HG03159 (cell line): ENCODE results near the gene CPXM1.
"Not testable (repeated sequence)": the region's sequence is repeated elsewhere in the genome, so short reads cannot be mapped to it uniquely, and the experiment has no call there.

ENCODE experiments used
- ATAC-seq: cut with Tn5 transposase; IDR thresholded peaks from one replicate; pipeline ENCODE4 v1.9.1; 2021; ENCODE audit warnings: mild to moderate bottlenecking, moderate library complexity; ENCODE audit not compliant: unreplicated experiment

Gene CPXM1

DNA sequence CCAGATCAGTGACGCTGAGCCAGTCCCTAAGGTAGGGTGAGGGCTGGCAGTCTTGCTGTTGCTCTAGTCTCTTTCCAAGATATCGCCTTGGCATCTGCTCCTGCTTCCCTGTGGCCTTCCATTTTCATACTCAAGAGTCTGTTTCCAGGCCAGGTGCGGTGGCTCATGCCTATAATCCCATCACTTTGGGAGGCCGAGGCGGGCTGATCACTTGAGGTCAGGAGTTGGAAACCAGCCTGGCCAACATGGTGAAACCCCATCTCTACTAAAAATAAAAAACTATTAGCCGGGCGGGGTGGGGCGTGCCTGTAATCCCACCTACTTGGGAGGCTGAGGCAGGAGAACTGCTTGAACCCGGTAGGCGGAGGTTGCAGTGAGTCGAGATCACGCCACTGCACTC is 30.3 kb downstream of the CPXM1 start:
- ATAC-seq = not testable (repeated sequence)

DNA sequence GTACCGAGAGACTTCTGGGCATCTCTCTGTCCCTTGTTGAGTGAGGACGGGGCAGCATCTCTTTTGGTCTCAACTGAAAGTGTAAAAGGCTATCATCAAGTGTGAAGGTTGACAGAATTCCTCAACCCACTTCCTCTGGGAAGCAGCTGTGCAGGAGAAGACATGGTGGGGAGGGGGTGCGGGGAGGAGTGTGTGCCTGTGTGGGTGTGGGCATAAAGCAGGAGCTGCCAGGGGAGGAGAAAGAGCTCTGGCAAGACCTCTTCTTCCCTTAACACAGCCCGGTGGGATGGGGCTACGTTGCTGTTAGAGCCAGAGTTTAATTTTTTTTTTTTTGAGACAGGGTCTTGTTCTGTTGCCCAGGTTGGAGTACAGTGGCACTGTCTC is 31.8 kb downstream of the CPXM1 start:
- no peak for ATAC-seq

DNA sequence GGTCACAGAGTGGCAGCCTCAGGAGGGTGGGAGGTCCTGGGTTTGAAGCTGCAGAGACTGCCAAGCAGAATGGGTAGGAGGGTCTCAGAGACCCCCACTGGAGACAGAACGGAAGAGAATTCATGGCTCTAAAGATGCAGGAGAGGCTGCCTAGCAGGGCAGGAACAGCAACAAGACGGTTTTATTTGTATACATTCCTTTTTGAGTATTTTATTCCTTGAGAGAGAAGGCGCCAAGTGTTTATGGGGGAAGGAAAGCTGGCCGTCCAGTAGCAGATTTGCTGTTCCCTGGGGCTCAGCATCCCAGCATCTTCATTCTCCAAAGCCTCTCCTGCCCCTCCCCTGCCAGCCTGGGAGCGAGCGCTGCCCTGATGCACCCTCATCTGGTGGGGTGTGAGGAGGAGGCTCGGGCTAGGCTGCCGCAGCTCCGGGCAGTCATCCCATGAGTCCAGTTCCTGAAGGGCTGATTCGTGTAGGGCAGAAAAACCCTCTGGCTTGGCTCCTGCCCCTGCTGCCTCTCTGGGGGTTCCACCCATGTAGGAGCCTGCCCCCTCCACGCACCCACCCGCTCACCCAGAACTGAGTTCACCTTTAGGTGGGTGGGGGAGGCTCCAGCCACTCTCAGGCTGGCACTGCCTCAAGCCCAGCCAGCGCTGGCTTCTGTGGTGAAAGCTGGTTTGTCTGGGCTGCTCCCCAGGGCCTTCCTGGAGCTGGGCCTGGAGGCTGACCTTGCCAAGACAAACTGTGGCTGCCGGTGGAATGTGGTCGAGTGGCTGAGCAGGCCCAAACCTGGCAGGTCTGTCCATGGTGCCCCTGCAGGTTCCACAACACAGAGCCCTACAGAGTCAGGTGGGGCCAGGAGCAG is 32.4 kb downstream of the CPXM1 start:
- no peak for ATAC-seq

DNA sequence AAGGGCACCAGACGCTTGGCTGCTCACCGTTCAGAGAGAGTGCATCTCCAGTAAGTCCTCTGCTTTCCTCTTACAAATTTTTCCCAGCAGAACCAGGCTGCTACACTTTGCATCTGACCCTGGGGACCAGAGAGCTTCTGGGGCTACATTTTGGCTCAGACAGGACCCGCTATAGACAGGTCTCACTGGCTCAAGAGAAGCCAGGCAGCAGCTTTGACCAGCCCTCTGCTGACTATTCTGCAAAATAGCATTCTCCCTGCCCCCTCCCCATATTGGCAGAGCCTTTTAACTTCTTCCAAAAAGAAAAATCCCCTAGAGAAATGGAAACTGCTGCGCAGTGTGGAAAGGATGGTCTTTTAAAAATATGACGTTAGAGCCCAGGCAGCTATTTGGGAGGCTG is 37.2 kb downstream of the CPXM1 start:
- no peak for ATAC-seq

DNA sequence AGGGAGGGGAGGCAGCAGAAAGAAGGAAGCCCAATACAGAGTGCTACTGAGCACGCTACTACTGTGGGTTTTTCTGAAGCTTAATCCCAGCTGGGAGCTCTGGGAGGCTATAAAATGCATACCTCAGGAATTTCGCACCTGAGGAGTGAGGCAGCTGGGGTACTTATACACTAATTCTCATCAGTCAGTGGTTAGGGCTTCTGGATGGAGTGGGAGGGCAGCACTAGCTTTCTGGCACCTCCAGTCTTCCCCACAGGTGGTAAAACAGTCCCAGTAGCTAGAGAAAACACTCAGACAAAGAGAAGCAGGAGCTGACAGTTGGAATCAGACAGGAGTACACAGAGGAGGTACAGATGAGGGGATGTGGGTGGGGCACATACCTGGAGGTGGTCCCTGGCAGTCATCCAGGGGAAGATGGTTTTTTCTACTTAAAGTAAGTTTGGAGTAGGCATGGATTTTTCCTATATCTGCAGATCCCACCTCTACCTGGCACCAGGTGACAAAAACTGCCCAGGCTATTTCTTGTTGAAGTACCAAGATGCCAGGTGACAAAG is 37.8 kb downstream of the CPXM1 start:
- no peak for ATAC-seq

DNA sequence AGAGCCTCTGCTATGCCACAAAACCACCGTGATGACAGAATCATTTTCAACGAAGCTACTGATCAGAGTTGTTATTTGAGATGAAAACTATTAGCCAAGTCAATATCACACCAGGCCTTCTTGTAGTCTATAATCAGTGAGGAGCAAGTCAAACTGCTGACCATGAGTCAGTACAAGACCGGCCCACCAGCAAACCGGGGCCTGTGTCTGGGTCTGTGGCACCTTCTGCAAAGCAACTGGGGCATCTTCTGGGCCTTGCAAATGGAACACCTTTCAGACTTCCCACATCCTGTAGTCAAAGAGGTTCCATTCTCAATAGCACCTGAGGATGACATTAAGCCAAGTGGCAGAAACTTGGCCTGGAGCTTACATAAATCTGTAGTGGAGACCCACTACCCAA is 38.5 kb downstream of the CPXM1 start:
- no peak for ATAC-seq

DNA sequence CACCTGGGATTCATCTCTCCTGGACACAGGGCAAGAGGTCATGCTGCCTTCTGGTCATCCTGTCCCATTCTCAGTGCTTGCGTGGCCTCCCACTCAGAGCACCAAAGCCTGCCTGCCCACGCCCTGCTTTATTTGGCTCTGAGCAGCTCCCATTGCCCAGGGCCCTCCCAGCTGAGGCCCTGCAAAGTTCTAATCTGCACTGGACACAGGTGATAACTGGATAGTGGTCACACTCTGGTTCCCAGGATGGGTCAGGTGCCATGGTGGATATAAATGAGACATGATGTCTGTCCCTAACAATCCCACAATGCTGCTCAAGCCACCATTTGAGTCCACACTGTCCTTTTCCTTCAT is 39.5 kb downstream of the CPXM1 start:
- no peak for ATAC-seq

DNA sequence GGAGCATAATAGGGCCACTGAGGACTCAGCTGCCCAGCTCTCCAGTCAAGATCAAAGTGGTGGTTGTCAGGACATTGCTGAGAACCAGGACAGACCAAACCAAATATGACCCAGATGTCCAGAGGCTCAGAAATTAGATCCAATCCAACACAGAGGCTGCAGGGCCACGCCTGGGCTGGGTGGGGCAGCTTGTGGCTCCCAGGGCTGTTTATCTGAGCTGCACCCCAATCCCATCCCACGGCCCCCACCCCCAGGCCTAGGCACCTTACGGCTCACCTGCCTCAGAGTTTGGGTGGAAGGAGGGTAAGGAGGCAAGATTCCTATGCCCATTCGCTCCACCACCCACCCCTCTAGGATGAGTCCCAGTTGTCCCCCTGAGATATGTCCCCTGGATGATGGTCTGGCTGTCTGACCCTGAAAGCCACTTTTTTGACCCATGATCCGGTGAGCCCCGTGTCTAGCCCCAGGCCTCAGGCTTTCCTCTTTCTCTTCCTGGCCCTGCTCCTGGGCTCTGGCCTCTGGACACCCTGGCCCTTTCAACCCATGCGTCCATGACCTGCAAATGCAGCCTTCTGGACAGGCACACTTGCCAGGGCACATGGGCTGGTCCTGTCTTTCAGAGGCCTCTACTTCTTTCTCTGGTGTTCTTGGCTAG is 40.0 kb downstream of the CPXM1 start:
- ATAC-seq = no peak

DNA sequence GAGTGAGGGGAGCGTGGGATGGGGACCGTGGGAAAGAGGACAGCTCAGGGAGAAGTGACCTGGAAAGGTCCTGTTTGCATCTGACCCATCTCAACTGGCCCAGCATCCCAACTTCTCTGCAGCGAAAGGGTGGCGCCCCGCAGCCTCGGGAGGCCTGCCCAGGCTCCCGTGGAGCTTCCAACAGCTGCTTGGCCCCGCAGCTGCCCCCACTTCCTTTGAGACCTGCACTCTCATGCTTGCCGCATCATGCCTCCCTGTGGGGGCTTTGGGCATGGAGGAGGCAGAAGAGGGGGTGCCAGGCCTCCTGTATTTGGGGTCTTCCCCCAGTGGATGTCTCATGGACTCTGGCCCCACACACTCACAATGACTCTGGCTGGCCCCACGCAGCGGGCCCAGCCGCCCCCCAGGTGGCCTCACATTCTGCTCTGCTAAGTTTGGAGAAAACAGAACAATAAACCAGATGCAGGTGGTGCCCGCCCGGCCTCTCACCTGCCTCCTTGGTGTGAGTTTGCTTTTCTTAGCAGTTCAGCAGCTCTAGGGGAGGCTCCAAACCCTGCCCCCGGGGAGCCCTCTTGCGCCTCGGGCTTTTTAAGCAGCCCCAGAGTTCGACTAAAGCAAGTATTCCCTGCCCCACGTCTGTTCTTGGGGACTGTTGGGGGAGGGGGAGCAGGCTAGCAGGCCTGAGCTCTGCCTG is 40.7 kb downstream of the CPXM1 start:
- ATAC-seq = no peak

DNA sequence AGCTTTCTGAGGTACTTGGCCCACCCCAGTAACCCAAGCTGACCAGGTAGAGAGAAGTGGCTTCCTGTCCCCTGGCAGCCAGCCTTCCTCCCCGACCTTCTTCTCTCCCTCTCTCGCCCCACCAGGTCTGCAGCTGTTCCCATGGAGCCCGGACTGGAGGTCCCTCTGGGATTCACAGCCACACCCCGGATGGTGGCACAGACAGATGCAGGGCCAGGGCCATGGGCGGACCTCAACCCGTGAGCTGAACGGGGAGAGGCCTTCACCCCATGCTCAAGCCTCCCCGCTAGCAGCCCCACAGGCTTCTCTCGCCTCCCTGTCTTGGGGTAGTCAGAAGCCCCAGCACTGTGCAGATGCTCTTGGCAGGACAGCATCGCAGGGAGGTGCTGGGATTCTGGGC is 41.3 kb downstream of the CPXM1 start:
- ATAC-seq = no peak

DNA sequence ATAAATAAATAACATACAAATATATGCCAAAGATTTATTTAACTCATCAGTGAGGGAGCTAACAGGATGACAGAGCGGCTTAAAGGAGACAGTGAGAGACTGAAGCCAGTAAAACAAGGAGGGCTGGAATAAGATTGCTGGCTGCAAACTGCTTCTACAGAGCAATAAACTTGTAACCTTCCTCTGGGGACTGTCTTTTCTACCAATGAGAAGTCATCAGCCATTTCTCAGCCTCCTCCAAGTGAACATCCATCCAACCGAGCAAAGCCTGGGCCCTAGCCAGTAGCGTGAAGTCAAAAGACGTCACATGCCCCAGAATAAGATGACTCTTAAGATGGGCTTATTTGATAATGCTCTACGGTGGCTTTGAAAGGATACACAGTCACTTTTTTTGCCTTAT is 42.5 kb downstream of the CPXM1 start:
- no peak for ATAC-seq

DNA sequence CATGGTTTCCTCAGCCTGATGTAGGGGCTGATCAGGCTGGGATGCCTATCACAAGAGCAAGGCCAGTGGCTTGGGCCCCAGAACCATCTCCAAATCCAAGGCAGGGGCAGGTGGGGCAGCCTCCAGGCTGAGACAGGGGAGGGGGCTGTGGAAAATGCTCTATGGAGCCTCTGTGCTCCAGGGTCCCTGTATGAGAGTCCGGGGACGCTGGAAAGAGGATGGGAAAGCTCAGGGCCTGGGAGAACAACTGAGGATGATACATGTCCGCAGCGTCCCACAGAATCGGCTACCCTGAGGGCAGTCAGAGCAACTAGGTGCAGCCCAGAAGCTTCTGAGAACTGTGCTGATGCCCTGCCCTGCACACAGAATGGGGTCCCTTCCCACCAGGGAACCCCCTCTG is 43.4 kb downstream of the CPXM1 start:
- no peak for ATAC-seq

DNA sequence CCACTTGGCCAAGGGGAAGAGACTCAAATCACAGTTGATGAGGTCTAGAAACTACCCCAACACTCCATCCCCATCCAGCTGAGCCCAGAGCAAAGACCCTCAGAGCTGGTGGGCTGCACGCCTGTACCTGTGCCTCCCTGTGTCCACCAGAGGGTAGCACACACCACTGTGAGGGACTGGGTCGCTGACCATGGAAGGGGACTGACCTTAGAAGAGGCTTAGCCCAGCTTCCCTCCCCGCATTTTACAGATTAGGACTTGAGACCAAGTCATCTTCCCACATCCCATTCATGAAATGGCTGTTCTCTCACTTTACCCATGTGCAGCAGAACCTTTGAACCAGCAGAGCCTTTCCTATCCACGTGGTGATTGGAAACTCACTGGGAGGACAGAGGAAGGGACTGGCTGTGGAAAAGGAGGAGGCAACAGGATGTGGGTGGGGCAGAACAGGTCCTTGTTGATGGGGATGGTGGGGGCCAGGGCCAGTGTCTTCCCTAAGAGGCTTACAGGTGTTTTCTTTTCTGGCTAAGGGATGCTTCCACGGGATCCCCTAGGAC is 44.3 kb downstream of the CPXM1 start:
- ATAC-seq = no peak

DNA sequence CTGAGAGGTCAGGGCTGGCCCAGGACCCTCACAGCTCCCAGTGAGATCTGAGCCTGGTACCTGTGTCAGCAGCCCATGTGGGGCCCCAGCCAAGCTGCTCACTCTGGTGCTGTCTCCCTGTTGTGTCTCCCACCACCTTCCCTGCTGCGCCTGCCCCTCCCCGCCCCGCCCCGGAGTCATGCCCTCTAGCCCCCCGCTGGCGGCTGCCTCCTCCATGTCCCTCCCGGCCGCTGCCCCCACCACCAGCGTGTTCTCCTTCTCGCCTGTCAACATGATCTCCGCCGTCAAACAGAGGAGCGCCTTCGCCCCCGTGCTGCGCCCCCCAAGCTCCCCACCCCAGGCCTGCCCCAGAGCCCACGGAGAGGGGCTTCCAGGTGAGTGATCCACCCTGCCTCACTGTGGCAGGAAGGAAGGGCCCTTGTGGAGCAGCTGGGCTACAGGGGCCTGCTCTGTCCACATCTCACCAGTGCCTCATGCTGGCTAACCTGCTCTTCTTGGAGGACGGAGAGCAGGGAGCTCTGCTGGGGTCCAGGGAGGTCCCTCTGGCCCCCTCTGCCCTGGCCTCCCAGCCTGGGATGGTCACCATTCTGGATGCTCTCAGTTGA is 44.9 kb downstream of the CPXM1 start:
- ATAC-seq = no peak

DNA sequence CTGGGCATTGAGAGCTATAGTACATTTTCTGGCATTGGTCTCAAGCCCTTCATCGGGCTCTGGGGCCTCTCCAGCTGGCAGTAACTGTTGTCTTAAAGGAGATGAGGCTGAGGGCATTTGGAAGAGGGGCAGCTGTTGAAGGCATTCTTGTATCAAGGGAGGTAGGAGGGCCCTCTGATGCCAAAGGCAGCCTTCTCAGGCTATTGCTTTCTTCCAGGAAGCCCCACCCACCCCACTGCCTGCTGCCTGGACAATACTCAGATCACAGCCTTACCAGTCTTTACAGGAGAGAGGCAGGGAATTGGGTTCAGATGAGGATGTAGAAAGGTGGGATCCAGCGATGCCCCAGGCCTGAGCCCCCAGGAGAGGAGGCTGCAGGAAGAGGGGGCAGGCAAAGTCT is 46.0 kb downstream of the CPXM1 start:
- ATAC-seq = no peak

DNA sequence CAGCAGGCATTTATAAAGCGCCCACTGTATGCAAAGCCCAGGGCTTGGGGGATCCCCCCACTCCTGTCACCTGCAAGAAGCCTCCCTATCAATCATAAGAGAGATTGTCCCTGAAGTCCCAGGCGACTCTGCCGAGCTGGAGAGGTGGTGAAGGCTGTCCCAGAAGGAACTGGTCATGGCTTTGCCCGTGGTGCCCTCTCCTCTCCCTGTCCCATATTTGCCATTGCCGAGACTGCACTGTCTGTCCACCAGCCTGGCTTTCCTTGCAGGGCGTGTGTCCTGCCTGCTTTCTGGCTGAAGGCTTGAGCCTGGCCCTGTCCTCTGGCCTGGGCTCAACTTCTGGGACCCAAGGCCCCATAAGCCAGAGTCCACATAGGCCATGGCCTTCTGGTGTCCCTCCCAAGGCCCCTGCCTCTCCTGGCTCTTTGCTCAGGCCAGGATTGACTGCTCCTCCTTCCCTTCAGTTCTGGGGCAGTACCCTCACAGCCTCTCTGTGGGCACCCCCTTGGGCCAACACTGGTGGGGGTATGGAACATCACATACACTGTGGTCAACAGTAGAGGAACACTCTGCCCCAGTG is 46.9 kb downstream of the CPXM1 start:
- no peak for ATAC-seq

DNA sequence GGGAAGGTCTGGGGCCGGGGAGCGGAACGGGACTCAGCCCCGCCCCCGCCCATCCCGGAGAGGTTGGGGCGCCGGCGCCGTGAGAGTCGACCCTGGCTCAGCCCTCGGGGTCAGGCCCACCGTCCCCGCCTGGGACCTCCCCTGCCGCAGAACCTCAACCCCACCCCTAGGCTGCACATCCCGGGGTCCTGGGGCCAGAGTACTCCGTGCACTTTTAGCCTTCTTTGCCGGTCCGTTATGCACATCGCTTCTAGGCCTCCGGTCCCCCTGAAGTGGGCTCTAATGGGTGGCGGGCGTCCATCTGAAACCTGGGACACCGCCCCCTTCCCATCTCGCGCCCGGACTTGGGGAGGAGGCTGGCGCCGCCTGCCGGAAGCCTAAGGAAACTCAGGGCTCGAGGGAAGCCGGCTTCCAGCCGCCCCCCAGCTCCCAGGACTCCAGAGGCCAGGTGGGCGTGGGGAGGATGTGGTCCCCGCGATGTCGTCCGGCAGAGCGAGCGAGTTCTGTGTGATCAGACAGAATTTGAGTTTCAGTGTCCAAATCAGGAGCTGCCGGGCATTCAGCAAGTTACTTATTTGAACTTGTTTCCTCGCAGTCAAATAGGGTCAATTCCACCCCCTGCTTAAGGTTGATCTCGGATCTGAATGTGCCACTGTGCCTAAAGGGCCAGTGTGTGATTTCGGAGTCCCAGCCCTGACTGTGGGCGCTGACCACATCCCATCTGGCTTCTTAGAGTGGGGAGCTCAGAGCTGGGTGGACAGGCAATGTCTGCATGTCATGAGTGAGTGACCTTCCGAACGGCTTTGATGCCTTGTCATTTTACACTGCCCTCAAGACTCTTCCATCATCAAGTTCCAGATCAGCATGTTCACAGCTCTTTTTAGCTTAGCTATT is 47.6 kb downstream of the CPXM1 start:
- ATAC-seq = no peak

DNA sequence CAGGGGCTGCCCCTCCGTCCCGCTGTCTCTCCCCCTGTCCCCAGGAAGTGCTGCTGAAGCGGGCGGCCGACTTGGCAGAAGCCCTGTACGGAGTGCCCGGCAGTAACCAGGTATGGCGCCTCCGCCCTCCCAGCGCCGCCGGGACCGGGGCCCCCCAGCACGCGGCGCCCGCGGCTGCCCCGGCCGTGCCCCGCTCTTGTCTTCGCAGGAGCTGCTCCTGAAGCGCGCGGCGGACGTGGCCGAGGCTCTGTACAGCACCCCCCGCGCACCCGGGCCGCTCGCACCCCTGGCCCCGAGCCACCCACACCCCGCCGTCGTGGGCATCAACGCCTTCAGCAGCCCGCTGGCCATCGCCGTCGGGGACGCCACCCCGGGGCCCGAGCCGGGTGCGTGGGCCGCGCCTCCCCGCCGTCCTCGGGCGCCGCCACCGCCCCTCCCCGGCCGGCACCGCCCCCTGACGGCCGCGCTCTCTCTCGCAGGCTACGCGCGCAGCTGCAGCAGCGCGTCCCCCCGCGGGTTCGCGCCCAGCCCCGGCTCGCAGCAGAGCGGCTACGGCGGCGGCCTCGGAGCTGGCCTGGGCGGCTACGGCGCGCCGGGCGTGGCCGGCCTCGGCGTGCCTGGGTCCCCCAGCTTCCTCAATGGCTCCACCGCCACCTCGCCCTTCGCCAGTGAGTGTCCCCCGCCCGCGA is 48.4 kb downstream of the CPXM1 start:
- ATAC-seq = no peak

DNA sequence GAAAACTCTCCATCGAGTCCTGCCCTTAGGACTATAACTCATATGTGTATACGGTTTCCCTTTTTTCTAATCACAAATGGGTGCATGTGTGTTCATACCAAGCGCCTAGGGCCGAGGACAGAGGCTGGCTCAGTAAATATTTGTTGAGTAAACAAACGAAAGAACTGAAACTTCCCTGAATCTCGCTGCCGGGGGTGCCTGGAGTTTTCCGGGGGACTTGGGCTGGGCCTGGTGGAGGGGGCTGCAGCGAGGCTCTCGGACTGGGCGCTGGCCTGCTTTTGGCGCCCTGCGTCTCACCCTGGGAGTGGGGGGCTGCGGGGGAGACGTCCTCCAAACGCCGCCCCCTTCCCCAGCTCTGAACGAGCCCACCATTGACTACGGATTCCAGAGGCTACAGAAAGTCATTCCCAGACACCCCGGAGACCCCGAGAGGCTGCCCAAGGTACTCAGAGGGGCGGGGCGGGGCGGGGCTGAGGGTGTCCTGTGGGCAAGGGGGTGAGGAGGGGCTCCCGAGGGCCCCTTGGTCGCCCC is 49.0 kb downstream of the CPXM1 start:
- no peak for ATAC-seq
